Osteocyte (in vitro differentiated cells): ENCODE data around the gene GLB1L3. TPM values are rescaled to one million over a fixed set of nuclear protein-coding genes. Genes with fewer than 3 reads are reported as not detected.

ENCODE experiments used
- DNase-seq: peaks from one replicate; pipeline ENCODE4 v3.0.0; 2021; ENCODE audit warnings: mixed read lengths; ENCODE audit not compliant: unreplicated experiment; ENCODE audit errors: extremely low spot score
- H3K27ac Mint-ChIP-seq: one replicate; pipeline ENCODE4 v1.8.0; 2021; ENCODE audit warnings: mild to moderate bottlenecking, mixed read lengths; ENCODE audit not compliant: unreplicated experiment
- H3K27me3 Mint-ChIP-seq: one replicate; pipeline ENCODE4 v1.8.0; 2021; ENCODE audit warnings: mixed read lengths; ENCODE audit not compliant: unreplicated experiment
- H3K36me3 Mint-ChIP-seq: one replicate; pipeline ENCODE4 v1.8.0; 2021; ENCODE audit warnings: mixed read lengths; ENCODE audit not compliant: unreplicated experiment
- H3K4me1 Mint-ChIP-seq: one replicate; pipeline ENCODE4 v1.8.0; 2021; ENCODE audit warnings: mixed read lengths; ENCODE audit not compliant: unreplicated experiment
- H3K4me3 Mint-ChIP-seq: one replicate; pipeline ENCODE4 v1.8.0; 2021; ENCODE audit warnings: mild to moderate bottlenecking, moderate library complexity, mixed read lengths; ENCODE audit not compliant: unreplicated experiment
- H3K9me3 Mint-ChIP-seq: one replicate; pipeline ENCODE4 v1.8.0; 2021; ENCODE audit warnings: mixed read lengths; ENCODE audit not compliant: unreplicated experiment
- CTCF ChIP-seq: fragments of 200-600 bp; sonication (generic); IDR thresholded peaks from 2 replicates; pipeline ENCODE4 v1.5.0; 2021; ENCODE audit warnings: antibody characterized with exemption, mild to moderate bottlenecking, moderate library complexity
- total RNA-seq: library from RNA; stranded (reverse); gene quantifications from 2 replicates; pipeline ENCODE4 v1.2.1, GENCODE V29; 2021

The GLB1L3 gene
- total RNA-seq, 1 donor from 2014 or later = not detected

DNA sequence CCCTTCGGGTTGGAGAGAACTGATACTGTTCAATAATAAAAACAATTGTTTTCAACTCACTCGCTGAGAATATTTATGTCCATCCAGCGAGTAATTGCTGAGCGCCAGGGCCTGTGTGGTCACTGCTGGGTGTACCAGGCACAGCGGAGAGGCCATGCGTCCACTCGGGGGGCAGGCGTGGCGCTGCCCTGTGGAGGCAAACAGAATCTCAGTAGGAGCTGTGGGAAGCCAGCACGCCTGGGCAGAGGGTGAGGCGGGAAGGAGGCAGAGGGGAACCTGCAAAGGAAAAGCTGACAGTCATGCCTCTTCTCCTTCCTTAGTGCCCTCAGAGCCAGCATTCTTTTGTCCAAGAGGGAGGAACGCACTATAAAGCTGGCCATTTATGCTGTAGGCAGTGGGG is 11.4 kb downstream of the GLB1L3 start:
- no peak for TF ChIP-seq CTCF
- Mint-ChIP-seq H3K4me3 (no peak overlapping the region), H3K27me3 (peaks cover 19% of the 10 kb centered on the region), H3K4me1 (no peaks in the 10 kb centered on the region), H3K27ac (no peak overlapping the region), H3K9me3 (no peaks in the 10 kb centered on the region), H3K36me3 (no peaks in the 10 kb centered on the region)
- DNase-seq = no peak

DNA sequence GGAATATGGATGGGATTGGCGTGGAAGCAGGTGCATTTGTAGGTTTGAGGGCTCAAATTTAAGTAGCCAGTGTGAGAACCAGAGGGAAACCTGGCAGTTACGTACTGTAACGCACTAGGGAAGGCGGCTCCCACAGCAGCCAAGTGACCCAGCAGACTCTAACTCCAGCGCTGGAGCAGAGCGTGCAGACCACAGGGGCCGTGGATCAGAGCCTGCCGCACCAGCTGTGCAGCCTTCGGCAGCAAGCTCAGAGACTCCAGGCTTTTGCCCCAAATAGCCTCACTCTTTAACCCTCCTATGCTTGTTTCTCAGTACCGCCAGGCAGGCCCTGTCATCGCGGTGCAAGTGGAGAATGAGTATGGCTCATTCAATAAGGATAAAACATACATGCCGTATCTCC is 12.3 kb downstream of the GLB1L3 start:
- Mint-ChIP-seq H3K27me3 (peaks cover 19% of the 10 kb centered on the region), H3K27ac (no peak overlapping the region), H3K36me3 (no peaks in the 10 kb centered on the region), H3K4me3 (no peak overlapping the region), H3K9me3 (no peaks in the 10 kb centered on the region), H3K4me1 (no peaks in the 10 kb centered on the region)
- no peak for TF ChIP-seq CTCF
- DNase-seq = no peak

GRCh38 chr11:134289167-134289566 is 13.0 kb downstream of the GLB1L3 start:
- Mint-ChIP-seq H3K36me3 (no peaks in the 10 kb centered on the region), H3K27me3 (peaks cover 12% of the 10 kb centered on the region), H3K4me1 (no peaks in the 10 kb centered on the region), H3K9me3 (no peaks in the 10 kb centered on the region), H3K4me3 (no peak overlapping the region), H3K27ac (no peak overlapping the region)
- TF ChIP-seq CTCF = no peak
- DNase-seq = no peak

DNA sequence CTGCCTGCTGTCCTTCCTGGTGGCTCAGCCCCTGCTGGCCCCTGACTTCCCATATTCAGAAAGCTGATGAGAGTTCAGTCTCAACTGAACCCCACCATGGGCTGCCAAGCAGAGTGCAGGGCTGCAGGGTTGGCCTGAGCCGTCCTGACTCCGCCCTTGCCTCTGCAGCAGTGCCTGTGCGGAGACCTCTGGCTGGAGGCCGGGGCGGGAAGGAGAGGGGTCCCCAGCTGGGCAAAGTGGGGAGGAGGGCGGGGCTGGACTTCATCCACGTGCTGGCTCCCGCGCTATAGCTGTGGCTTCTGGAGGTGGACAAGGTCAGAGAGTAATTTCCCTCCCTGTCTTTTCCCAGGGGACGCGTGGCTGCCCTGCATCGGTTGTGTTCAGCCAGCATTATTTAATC is 13.6 kb downstream of the GLB1L3 start:
- no peak for DNase-seq
- Mint-ChIP-seq H3K27me3 (peaks cover 13% of the 10 kb centered on the region), H3K27ac (no peak overlapping the region), H3K4me3 (no peak overlapping the region), H3K9me3 (no peaks in the 10 kb centered on the region), H3K36me3 (no peaks in the 10 kb centered on the region), H3K4me1 (no peaks in the 10 kb centered on the region)
- no peak for TF ChIP-seq CTCF

DNA sequence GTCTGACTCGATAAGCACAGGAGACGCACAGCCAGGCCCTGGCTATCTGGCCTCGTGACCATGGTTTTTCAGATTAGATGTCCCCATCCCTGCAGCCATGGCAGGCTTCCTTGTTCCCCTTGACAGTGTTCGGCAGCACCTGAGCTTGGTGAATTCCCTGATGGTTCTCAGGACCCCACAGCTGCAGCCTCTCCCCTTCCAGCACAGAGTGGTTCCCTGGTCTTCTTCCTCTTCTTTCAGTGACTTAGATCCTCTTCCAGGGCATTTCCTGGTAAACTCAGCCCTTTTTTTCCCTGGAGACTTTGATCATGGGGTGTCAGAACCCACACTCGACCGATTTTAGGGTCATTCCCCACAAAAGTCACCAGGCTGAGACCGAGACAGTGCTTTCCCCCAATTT is 14.5 kb downstream of the GLB1L3 start:
- H3K27ac Mint-ChIP-seq = no peak overlapping the region
- DNase-seq = no peak
- peaks cover 15% of the 10 kb centered on the region for H3K27me3 Mint-ChIP-seq
- H3K36me3 Mint-ChIP-seq = no peaks in the 10 kb centered on the region
- H3K9me3 Mint-ChIP-seq = no peaks in the 10 kb centered on the region
- no peaks in the 10 kb centered on the region for H3K4me1 Mint-ChIP-seq
- TF ChIP-seq CTCF = no peak
- H3K4me3 Mint-ChIP-seq = no peak overlapping the region
